Loucy (cell line): Measurements from ENCODE around the gene SNX24.

Source experiments
- EZH2phosphoT487 ChIP-seq: fragments of 200-600 bp; IDR thresholded peaks from 2 replicates; pipeline ENCODE4 v1.6.1; 2018; ENCODE audit warnings: antibody characterized with exemption, mild to moderate bottlenecking, moderate library complexity, borderline replicate concordance
- TF ChIP-seq, protein P1 (sequence below): fragments of 200-600 bp; sonication (generic); conservative IDR thresholded peaks from 2 replicates; pipeline ENCODE4 v1.5.1; 2014; ENCODE audit warnings: mild to moderate bottlenecking, antibody characterized with exemption, low read length

DNA sequence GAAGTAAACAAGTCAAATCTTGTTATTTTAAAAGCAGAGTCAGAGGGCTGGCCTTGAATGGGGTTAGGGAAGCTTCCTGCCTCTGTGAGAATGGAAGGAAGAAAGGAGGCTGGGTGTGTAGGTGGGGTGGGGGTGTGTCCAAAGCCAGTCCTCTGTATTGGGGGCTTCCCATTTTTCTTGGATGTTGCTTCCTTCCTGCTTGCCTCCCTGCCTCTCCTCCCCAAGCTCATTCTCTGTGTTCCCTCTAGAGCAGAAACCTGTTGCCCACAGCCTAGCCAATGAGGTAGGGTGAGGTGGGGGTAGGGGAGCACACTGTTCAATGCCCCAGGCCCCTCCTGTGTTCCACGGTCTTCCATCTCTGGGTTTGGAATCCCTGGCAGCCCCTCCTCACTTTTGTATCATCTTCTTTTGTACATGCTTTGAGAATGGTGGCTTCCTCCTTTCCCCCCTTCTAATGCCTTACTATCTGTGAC is 39.7 kb downstream of the SNX24 start:
- TF ChIP-seq, protein P1, sequence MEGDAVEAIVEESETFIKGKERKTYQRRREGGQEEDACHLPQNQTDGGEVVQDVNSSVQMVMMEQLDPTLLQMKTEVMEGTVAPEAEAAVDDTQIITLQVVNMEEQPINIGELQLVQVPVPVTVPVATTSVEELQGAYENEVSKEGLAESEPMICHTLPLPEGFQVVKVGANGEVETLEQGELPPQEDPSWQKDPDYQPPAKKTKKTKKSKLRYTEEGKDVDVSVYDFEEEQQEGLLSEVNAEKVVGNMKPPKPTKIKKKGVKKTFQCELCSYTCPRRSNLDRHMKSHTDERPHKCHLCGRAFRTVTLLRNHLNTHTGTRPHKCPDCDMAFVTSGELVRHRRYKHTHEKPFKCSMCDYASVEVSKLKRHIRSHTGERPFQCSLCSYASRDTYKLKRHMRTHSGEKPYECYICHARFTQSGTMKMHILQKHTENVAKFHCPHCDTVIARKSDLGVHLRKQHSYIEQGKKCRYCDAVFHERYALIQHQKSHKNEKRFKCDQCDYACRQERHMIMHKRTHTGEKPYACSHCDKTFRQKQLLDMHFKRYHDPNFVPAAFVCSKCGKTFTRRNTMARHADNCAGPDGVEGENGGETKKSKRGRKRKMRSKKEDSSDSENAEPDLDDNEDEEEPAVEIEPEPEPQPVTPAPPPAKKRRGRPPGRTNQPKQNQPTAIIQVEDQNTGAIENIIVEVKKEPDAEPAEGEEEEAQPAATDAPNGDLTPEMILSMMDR = no peak
- no peak for TF ChIP-seq EZH2phosphoT487
